ENCODE measurements around the gene SELENON. TPM values are rescaled to one million over a fixed set of nuclear protein-coding genes. Genes with fewer than 3 reads are reported as not detected.

SELENON gene
- polyA plus RNA-seq, 2 of the 4 experiments (the other 2 are of a cell fraction): 16.6 to 41.1 TPM

DNA sequence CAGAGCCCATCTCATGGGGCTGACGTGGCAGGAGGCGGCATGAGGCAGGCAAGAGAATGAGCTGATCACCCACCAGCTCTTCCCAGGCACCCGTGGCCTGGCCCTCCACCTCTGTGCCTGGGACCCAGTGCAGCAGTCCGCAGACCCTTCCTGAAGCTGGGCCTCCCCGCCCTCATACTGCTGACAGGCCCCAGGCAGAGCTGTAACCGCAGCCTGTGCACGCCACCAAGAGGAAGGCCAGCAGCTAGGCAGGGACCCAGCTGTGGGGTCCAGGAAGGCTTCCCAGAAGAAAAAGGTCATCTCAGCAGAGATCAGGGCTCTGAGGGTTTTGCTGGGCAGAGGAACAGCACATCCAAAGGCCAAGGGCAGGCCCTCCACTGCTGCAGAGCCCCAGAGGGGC is 9.9 kb downstream of the SELENON start:
- WGBS (ENCODE audit: missing lambda C conversion rate): no CpG with 5 or more reads among the region's 7 CpGs
- H3K27ac ChIP-seq: no peak overlapping the region
- POLR2A ChIA-PET: interaction anchor here (0.6 to 1.7 kb wide), 3 partner anchors 10 to 288 kb away, joined by 3 to 6 read pairs (median 3); partner anchors contain the start of genes MTFR1L and SELENON
- no peak overlapping the region for H3K4me2 ChIP-seq
- TF ChIP-seq EP300 (IDR thresholded peaks at IDR 0.05) (no peak), CBX2 (IDR thresholded peaks at IDR 0.05; ENCODE audit: borderline replicate concordance, low read depth) (no peak), ZFP36 (IDR thresholded peaks at IDR 0.05; ENCODE audit: borderline replicate concordance, partially characterized antibody) (no peak), KDM1A (IDR thresholded peaks at IDR 0.05; ENCODE audit: low read depth) (no peak), TFCP2L1 (CRISPR knock-in tag; IDR thresholded peaks at IDR 0.05) (no peak)
- TF ChIP-seq, protein P1, sequence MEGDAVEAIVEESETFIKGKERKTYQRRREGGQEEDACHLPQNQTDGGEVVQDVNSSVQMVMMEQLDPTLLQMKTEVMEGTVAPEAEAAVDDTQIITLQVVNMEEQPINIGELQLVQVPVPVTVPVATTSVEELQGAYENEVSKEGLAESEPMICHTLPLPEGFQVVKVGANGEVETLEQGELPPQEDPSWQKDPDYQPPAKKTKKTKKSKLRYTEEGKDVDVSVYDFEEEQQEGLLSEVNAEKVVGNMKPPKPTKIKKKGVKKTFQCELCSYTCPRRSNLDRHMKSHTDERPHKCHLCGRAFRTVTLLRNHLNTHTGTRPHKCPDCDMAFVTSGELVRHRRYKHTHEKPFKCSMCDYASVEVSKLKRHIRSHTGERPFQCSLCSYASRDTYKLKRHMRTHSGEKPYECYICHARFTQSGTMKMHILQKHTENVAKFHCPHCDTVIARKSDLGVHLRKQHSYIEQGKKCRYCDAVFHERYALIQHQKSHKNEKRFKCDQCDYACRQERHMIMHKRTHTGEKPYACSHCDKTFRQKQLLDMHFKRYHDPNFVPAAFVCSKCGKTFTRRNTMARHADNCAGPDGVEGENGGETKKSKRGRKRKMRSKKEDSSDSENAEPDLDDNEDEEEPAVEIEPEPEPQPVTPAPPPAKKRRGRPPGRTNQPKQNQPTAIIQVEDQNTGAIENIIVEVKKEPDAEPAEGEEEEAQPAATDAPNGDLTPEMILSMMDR (IDR thresholded peaks at IDR 0.05): no peak
- H3K4me1 ChIP-seq: no peaks in the 10 kb centered on the region
- ATAC-seq (peak in 1 of 2 experiments; percentile 13; a peak in 3 of 6 replicates), DNase-seq (ENCODE audit: low read depth in 1 of 2, low spot score in 1 of 2) (no peak), FAIRE-seq (no peak)
- no peaks in the 10 kb centered on the region for H3K9me3 ChIP-seq
- CTCF ChIA-PET: interaction anchor here (0.6 to 4.4 kb wide), 20 partner anchors 8 to 570 kb away, joined by 3 to 21 read pairs (median 4); partner anchors contain the start of genes MACO1 and SELENON
- H3K4me3 ChIP-seq: no peak overlapping the region

- FAIRE-seq: no peak
- H3K4me3 ChIP-seq: no peak overlapping the region
- peak; percentile 70 to 85 for ATAC-seq
- CTCF ChIA-PET: interaction anchor here (0.6 to 4.4 kb wide), 32 partner anchors 9 to 571 kb away, joined by 3 to 21 read pairs (median 3); partner anchors contain the start of genes MACO1, MTFR1L, PAFAH2 and SELENON
- WGBS (ENCODE audit: missing lambda C conversion rate): 65% methylated on average over 10 of the region's 21 CpGs
- no peaks in the 10 kb centered on the region for H3K4me1 ChIP-seq
- H3K4me2 ChIP-seq: no peak overlapping the region
- H3K27ac ChIP-seq: no peak overlapping the region
- no peak for TF ChIP-seq POLR2A (IDR thresholded peaks at IDR 0.05; ENCODE audit: low read length)
- peak; percentile 70 for TF ChIP-seq SMC3 (IDR thresholded peaks at IDR 0.05)
- no peak for TF ChIP-seq BCL3 (IDR thresholded peaks at IDR 0.05)
- TF ChIP-seq, protein P1 (IDR thresholded peaks at IDR 0.05): peak; percentile 74
- TF ChIP-seq CHD4 (IDR thresholded peaks at IDR 0.05; ENCODE audit: borderline replicate concordance): no peak
- TF ChIP-seq RAD21 (conservative IDR thresholded peaks at IDR 0.05 in 1 of 2, IDR thresholded peaks at IDR 0.05 in 1 of 2): peak; percentile 86 to 89
- no peak for TF ChIP-seq HOXA7 (CRISPR knock-in tag; IDR thresholded peaks at IDR 0.05)
- TF ChIP-seq HEYL (CRISPR knock-in tag; IDR thresholded peaks at IDR 0.05): no peak
- peak; percentile 44 to 54 for DNase-seq (ENCODE audit: low read depth in 1 of 2, low spot score in 1 of 2)
- H3K9me3 ChIP-seq: no peaks in the 10 kb centered on the region
- POLR2A ChIA-PET: interaction anchor here (0.6 to 1.7 kb wide), 3 partner anchors 11 to 563 kb away, joined by 3 to 6 read pairs (median 4); partner anchors contain the start of genes RSRP1 and SELENON
These were observed 10.6 kb downstream of the SELENON start for GRCh38 chr1:25810341-25811299.
